Activated T-cell treated with anti-CD3 and anti-CD28 coated beads, Interleukin-2, amount 50 U/mL, for 48 hours (primary cell): Measurements from ENCODE around the gene HLA-F.
A peak's percentile ranks its signal among the peaks of the same experiment; 100 is the strongest.

Source experiments
- DNase-seq, 2 experiments: peaks; one replicate each; pipeline ENCODE4 v3.0.0-alpha.2; 2020

The HLA-F gene

DNA sequence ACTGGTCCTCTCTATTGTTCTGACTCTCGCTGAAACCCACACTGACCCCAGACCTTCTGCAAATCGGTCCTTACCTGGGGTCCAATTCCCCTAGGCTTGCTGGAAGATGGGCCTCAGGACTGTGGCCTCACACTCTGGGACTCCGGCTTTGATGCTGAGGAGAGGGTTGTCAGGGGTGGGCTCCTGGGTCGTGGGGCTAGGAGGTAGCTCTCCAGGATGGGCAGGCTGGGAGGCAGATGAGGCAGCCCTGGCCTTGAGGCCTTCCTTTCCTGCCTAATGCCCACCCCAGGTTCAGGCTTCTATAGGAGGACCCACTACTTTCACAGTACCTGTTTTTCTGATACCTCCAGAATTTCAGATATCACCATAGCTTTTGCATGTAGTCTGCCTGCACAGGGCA is 21.4 kb downstream of the HLA-F start:
- DNase-seq, result no peak

DNA sequence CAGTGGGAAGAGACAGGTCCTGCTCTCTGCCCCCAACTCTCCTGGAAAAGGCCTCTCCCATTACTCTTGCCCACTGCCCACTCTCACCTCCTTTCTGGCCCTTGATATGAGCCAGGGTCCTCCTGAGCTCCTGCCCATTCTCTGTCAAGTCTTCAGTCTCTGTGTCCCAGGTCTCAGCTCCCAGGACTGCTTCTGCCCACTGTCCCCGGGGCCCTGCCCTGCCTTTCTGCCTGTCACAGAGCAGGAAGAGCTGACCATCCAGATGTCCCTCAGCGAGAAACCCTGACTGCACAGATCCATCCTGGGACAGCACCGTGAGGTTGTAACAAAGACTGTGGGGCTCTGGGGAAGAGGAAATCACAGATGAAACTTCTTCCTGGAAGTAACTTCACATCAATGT is 22.2 kb downstream of the HLA-F start:
- DNase-seq, result no peak

DNA sequence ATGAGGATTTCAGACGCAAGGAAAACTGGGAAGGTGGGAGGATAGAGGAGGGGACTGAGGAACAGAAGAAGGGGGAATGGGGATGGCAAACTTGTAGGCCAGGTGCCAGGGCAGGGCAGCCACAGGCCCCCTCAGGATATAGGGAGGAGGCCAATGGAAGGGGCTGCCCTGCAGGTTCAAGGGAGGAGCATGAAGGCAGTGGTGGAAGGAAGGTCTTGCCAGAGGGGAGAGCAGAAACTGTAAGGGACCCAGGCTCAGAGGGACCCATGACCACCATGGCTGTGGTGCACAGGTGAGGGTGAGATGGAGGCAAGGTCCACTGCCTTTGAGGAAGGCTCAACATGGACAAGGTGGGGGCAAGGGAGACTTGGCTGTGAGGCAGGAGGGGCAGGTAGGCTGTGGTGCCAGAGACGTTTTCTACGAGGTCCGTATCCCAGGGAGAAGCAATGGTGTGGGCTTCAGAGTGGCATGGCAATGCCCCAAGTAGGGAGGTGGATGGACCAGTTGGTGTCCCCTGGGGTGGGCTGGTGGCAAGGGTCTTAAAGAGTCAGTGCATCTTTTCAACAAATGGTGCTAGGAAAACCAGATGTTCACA is 22.7 kb downstream of the HLA-F start:
- DNase-seq, result no peak

DNA sequence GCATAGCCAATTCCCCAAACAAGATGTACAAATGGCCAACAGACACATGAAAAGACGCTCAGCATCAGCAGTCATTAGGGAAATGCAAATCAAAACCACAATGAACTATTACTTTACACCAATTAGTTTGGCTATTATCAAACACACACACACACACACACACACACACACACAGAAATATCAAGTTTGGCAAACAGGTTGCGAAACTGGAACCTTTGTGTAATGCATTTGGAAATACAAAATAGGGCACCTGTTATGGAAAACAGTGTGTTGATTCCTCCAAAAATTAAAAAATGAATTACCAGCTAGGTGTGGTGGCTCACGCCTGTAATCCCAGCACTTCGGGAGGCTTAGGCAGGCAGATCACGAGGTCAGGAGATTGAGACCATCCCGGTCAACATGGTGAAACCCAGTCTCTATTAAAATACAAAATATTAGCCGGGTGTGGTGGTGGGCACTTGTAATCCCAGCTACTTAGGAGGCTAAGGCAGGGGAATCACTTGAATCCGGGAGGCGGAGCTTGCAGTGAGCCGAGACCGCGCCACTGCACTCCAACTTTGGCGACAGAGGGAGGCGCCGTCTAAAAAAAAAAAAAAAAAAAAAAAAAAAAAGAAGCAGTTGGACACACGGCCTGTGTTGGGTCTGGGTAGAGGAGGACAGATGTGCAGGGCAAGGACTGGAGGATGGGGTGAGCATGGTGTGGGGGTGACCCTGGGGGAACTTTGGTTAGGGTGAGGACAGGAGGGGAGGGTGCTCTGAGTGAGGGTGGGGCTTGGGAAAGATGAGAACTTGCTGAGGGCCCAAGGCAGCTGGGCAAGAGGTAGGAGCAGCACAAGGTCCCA is 23.8 kb downstream of the HLA-F start:
- no peak for DNase-seq

DNA sequence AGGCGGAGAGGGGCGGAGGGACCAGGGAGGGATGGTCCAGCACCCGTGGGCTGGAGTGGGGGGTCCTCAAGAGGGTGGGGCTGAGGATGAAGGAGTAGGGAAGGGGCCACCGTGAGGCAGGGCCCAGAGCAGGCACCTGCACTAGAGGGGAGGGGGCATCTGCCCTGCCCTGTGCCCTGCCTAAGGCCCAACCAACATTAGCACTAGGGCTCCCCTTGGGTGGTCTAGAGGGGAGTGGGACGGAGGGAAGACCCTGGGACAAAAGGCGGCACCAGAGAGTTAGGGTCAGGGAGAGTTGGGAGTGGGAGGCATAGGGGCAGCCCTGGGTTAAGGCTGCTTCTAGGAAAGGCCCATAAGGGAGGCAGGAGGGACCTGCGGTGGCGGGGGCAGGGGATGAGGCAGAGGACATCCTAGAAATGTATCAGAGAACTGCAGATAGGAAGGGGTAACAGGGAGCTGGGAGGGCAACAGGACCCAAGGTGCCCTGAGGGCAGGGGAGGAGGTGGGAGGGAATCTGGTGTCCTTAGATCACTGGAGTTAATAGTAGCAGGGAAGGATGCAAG is 24.5 kb downstream of the HLA-F start:
- DNase-seq, result no peak

DNA sequence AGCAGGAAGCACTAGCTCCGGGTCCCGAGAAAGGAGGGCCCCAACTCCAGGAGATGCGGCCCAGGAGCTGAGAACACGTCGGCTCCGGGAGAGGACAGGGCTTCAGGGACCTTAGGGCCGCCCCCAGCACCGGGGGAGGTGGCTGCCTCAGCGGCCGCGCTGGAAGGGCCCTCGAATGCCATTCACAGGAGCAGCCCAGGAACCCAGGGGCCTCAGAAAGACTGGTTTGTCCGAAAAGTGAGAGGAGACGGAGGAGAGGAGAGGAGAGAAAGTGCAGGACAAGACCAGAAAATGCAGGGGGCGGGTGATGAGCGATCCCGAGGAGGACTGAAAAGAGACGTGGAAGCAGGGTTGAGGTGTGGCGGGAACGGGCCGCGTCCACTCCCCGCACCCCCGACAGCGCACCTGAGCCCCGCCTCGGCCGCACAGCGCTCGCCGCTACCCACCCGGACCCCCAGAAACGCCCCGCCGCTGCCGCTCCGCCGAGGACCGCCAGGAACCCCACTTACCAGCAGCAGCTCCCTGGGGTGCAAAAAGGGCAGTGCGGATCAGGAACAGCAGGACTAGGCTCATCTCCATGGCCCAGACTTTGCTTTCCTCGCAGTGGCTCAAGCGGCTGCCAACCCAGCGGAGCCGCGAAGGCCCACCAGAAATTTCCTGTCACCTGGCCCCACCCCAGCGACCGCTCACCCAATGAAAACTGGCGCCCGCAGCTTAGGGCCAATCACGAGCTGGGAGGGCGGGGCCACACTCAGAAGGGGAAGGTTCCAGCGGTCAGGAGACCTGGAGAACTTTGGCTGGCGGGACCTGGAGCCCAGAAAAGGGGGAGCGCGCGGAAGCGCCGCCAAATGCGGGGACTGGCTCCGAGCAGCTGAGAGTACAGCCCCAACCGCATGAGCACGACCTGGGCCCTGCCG is 25.4 kb downstream of the HLA-F start:
- peak; percentile 90 for DNase-seq

DNA sequence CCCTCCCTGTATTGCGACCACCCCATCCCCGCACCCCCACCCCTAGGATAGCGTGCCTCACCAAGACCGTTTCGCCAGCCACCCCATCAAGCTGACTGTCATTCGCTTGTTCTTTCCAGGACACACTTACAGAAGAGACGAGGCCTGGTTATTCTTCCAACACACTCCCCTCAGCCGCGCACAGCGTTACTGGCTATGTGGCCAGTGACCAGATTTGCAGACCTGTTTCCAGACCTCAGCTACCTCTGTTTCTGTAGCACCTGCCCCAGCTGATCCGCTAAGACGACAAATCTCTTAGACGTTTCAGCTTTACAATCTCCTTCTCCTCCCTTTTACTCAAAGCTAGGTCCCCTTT is 26.1 kb downstream of the HLA-F start:
- no peak for DNase-seq

DNA sequence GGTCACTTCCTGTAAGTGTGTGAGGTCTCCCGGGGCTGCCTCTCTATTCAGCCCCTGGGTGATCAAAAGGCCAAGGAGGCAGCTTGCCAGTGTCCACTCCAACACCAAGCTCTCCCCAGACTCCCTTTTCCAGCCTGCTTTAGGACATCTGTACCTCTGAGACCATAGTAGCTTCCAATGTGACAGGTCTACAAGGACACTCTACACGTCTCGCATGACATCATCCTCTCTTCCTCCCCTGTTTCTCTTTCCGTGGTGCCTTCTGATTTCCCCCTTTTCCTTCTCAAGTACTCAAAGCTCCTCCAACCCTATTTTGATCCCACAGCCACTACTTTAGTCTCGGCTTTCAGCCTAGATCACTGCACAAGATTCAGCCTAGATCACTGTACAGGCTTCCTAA is 26.4 kb downstream of the HLA-F start:
- no peak for DNase-seq

DNA sequence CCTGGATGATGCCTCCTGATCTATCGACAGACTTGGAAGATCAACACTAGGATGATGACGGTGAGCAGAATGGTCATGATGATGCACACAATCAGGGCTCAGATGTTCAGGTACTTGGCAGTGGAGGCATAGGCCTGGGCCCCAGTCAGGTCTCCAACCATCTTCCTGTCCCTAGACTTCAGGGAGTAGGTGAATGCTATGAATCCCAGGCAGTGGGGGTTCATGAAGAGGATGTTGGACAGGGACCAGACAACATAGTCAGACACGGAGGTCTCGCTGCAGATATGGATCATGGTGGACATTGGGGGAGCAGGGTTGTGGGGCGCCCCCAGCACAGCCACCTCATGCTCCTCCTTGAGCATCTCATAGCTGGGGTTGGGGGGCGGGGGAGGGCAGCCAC is 27.5 kb downstream of the HLA-F start:
- no peak for DNase-seq

DNA sequence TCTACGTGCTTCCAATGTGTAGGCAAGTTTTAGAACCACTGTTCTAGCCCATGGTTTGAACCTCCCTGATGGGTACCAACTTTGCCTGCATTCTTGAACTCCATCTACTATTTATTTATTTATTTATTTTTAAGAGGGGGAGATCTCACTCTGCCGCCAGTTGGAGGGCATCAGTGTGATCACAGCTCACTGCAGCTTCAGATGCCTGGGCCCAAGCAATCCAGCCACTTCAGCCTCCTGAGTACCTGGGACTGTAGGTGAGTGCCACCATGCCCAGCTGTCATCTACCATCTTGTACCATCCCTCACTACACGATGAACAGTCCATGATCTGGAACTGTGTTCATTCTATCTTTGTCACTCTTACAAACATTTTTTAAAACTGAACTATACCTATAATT is 28.2 kb downstream of the HLA-F start:
- DNase-seq, result no peak

DNA sequence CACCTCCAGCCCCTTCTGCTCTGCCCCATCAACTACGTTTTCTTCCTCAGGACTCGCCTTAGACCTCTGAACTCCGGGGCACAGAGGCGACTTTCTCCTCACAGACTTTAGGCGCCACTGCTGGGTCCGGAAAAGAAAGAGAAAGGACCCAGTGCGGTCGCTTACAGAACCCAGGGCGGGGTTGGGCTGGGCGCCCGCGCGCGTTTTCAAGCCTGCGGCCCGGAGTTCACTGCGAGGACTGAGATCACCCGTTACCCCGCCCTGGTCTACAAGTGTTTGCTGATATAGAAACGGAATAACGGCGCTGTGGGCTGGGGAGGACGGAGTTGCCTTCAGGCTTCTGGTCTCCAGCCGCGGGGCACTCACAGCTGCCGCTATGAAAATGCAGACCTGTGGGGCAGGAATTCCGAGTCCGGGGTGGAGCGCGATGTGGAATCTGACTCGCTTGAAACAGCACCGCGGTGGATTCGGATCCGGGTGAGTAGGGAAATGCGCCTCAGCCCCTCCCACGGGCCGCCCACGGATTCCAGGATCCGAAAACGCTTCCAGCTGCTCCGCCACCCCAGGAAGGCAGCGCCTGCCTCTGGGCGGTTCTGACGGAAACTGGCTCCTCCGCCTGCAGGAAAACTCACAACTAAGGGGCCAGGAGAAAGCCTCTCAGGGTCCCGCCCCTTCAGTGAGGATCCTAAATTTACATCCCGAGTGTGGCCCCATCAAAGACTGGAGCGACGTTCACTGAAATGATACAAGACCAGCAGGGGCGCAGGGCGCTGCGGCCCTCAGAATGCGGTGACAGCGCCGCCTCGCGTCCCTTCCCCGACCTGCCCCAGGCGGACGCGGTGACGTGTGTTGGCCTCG is 29.4 kb downstream of the HLA-F start:
- DNase-seq, result peak; percentile 88 to 91

DNA sequence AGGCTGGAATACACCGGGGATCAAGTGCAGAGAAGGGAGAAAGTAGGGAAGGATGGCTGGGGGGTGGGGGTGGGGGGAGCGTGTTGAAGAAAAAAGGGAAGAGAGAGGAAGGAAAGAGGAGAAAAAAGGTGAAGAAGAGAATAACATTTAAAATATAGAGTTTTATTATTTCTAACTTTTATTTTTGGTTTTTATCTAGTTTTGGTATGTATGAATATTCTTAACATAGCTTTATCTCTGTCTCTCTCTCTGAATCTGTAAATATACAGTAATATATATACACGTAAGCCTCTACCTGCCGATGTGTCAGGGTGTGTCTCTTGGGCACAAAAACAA is 30.0 kb downstream of the HLA-F start:
- no peak for DNase-seq

DNA sequence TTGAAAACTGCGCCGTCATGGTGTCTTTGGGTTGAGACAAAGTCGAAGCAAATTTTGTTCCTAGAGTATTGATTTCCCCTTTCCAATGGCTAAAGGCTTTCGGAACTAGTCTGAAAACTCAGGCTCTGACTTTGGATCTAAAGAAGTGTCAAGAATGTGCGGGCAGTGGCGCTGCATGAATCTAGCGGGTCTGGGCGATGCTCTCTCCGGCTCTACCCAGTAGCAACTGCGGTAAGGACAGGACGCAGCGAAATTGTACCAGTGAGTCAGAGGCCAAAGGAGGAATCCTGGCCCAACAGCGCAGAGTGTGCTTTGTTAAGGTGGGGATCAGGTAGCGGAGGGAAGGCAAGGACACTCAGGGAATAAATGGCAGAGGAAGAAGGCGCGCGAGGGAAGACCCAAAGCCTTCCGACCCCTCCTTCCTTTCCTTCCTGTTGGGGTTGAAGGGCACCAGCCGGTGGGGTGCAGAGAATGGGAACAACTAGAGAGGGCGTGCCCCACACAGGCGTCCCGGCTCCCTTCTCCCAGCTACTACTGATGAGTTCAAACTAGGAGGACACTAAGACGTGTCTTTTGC is 32.1 kb downstream of the HLA-F start:
- DNase-seq, result no peak

DNA sequence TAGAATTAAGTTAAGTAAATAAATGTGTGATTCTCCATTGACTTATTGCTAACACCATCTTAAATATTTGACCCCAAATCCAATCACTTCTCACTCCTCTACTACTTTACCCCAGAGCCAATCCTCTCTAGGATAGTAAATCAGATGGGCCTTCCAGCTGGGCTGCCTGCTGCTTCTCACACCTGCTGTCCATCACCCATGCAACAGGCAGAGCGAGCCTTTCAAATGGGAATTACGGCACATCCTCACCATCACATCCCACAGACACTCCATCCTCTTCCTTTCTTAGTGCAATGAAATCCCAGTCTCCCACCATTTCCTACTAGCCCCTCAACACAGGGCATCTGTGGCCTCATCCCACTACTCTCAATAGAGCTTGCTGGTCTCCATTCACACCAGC is 34.0 kb downstream of the HLA-F start:
- DNase-seq, result no peak

DNA sequence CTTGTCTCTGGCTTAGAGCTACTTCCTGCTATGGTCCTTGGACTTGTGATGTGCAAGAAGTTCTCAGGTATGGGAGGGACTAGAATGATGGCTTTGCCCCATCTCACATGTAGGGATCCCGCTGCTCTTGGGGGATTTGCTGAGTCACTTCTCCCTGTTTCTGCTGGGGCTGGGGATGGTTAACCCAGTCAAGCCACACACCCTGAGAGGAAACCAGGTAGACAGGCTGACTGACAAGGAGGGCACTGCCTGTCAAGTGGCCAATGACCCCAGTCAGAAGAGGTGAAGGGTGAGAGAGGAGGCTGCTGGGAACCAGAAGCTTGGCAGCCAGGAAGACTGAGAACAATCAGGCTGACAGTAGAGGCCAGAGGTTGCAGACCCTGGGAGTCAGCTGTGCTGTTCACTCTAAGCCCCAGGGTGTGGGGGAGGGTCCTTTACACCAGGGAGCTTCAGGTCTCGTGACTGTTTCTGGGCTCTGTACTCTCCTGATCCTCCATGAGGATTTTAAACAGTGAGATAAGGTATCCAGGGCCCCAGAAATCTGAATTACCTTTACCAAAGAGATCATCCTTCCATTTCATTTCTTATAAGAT is 34.6 kb downstream of the HLA-F start:
- DNase-seq, result no peak

DNA sequence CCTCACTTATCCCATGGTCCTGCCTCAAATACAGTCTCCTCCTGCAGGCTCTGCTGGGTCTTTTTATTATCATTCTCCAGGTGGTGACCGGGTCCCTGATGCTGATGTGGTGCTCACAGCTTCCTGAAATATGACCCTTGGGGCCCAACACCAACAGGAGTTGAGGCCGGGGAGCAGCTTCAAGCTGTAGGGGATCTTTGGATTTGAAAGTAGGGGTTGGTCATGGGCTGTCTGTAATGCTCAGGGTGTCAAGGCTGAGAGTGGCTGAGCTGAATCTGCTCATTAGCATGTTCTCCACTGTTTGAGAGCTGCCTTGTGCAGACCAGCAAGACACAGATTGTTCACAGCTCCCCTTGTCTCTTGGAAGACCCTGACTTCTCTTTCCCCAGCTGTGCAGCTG is 35.5 kb downstream of the HLA-F start:
- DNase-seq, result no peak

DNA sequence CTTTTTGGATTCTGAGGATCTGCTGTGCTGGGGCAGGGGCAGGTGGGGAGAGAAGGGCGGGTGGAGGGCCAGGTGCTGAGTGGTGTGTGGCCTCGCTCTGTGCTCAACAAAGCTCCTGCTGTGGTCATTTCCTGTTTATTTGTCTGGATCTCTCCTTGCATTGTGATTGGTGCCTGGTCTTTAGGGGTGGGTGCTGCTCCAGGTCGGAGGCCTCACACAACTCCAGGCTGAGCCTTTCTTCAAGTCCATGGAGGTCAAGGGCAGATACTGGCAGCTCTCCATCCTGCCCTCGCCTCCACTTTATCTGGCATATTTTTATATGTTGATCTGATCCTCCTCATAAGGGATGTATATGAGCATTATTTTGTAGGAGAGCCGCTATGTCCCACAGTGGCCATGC is 36.2 kb downstream of the HLA-F start:
- DNase-seq, result no peak

DNA sequence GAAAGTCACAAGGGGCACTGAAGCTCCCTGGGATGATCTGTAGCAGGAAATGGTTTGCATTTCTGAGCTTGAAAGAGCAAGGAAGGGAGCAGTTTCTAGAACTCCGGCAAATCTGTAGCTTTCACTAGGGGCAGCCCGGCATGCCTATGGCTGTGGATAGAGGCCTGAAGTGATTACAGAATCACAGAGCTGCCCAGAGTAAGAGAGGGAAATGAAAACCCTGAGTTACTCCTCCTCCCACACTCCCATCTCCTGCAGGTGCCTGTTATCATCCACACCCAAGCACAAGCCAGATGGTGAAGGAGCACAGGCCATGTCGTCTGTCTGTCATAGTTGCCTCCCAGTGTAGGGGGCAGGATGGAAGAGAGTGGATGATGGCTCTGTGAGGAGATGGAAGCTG is 37.1 kb downstream of the HLA-F start:
- no peak for DNase-seq

DNA sequence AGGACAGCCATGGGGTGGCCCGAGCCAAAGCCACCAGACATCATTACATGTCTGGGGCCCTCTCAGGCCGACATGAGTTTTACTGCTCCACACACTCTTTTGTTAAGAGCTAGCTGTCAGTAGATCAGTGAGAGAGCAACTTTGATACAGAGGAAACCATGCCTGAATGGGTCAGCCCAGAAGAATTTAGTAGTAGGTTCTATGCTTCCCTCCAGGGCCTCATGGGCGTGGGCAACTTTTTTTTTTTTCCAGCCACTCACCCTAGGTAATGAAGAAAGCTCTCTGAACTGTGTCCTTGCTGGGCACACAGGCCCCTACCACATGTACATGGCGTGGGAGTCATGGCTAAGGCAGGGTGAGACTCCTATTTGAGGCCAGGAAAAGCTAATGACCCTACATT is 38.8 kb downstream of the HLA-F start:
- DNase-seq, result no peak

DNA sequence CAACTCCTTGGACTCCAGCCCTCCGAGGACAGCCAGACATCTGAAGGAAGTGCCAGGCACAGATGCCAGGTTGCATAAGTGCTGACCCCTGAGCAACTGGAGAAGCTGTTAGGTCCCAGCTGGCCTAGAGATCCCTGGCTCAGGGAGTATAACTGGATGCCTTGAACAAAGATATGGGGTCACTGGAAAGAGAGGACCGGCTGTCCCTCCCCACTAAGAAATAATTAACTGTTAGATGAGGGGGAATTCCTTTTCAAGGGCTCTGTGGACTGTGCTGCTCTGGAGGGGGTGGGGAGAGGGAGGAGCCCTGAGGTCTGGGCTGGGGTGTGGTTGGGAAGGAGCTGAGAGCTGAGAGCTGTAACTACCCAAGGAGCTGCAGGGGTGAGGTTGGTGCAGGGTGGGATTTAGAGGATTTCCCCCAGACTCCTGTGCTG is 39.6 kb downstream of the HLA-F start:
- DNase-seq, result no peak

DNA sequence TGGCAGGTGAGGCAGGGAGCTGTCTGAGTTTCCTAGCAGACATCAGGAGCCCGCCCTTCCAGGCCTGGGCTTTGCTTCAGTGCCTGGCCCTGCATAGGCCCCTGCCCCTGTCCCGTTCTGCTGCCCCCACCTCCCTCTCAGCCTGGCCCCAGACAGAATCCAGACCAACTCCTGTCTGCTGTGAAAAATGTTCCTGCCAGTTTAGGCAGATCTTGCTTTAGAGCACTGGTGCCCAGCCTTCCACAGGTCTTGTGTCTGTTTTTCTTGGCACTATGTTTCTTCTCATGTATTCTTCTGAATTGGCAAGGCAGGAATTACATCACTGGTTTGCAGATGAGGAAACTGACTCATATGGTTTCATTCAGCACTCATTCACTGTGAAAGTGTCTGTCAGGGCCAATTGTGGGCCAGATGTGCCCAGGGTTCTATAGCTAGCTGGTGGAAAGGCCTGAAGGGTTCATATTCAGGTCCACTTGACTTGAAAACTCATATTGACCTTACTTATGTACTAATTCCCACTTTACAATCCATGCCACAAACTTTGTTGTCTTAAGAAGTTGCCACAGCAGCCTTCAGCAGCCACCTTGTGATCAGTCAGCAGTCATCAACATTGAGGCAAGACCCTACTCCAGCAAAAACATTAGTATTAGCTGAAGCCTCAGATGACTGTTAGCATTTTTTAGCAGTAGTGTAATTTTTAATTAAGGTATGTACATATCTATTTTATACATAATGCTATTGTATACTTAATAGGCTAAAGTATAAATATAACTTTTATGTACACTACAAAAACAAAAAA is 40.5 kb downstream of the HLA-F start:
- DNase-seq, result peak; percentile 32 to 44
